Gastroesophageal sphincter (tissue), 3 donors: ENCODE results near the gene COL6A1.

Source experiments
- POLR2A ChIP-seq, 2 donors: fragments of 450-650 bp; IDR thresholded peaks; one replicate each; pipeline ENCODE4 v1.6.1; 2017; ENCODE audit warnings: antibody characterized with exemption in 2 of 2, mild to moderate bottlenecking in 2 of 2, moderate library complexity in 1 of 2
- TF ChIP-seq, protein P1 (sequence below), 4 experiments: fragments of 200-600 bp in 2 of 4; fragments of 450-650 bp in 2 of 4; sonication (generic) in 1 of 4; IDR thresholded peaks; one replicate each; pipeline ENCODE4 v1.5.1; 2017 to 2019; ENCODE audit warnings: antibody characterized with exemption in 4 of 4, mild to moderate bottlenecking in 2 of 4, moderate library complexity in 2 of 4

- TF ChIP-seq, protein P1, sequence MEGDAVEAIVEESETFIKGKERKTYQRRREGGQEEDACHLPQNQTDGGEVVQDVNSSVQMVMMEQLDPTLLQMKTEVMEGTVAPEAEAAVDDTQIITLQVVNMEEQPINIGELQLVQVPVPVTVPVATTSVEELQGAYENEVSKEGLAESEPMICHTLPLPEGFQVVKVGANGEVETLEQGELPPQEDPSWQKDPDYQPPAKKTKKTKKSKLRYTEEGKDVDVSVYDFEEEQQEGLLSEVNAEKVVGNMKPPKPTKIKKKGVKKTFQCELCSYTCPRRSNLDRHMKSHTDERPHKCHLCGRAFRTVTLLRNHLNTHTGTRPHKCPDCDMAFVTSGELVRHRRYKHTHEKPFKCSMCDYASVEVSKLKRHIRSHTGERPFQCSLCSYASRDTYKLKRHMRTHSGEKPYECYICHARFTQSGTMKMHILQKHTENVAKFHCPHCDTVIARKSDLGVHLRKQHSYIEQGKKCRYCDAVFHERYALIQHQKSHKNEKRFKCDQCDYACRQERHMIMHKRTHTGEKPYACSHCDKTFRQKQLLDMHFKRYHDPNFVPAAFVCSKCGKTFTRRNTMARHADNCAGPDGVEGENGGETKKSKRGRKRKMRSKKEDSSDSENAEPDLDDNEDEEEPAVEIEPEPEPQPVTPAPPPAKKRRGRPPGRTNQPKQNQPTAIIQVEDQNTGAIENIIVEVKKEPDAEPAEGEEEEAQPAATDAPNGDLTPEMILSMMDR (IDR thresholded peaks at IDR 0.05) = no peak
- TF ChIP-seq POLR2A (IDR thresholded peaks at IDR 0.05) = no peak
Observed at GRCh38 chr21:45934554-45934953, 47.0 kb upstream of the COL6A1 start.
